IgD-negative memory B cell (primary cell): Measurements from ENCODE around the gene PDCD6IP. TPM values are rescaled to one million over a fixed set of nuclear protein-coding genes. Genes with fewer than 3 reads are reported as not detected.
"Not testable (repeated sequence)": the region's sequence is repeated elsewhere in the genome, so short reads cannot be mapped to it uniquely, and the experiment has no call there.

Experiments used
- H3K27ac Mint-ChIP-seq, 3 donors: one replicate each; pipeline ENCODE4 v1.8.0; 2020 to 2022; ENCODE audit warnings: mild to moderate bottlenecking in 3 of 3, mixed read lengths in 3 of 3, moderate library complexity in 1 of 3
- H3K27me3 Mint-ChIP-seq: one replicate; pipeline ENCODE4 v1.8.0; 2021; ENCODE audit warnings: mixed read lengths
- H3K36me3 Mint-ChIP-seq: one replicate; pipeline ENCODE4 v1.8.0; 2020; ENCODE audit warnings: mild to moderate bottlenecking, mixed read lengths
- H3K4me1 Mint-ChIP-seq, 3 donors: one replicate each; pipeline ENCODE4 v1.8.0; 2020 to 2022; ENCODE audit warnings: mixed read lengths in 3 of 3, mild to moderate bottlenecking in 1 of 3
- H3K4me3 Mint-ChIP-seq, 4 donors: one replicate each; pipeline ENCODE4 v1.8.0; 2020 to 2022; ENCODE audit warnings: mild to moderate bottlenecking in 4 of 4, mixed read lengths in 4 of 4, moderate library complexity in 3 of 4
- H3K9me3 Mint-ChIP-seq, 3 donors: one replicate each; pipeline ENCODE4 v1.8.0; 2020 to 2021; ENCODE audit warnings: mixed read lengths in 3 of 3, mild to moderate bottlenecking in 1 of 3
- polyA plus RNA-seq: library from polyadenylated mRNA; unstranded; fragments of 300-500 nt; fragmentation: Illumina TruSeq; gene quantifications from one replicate; pipeline ENCODE4 v1.2.3, GENCODE V29; 2021

Gene PDCD6IP
- polyA plus RNA-seq, 1 donor from 2014 or later: 128 TPM

DNA sequence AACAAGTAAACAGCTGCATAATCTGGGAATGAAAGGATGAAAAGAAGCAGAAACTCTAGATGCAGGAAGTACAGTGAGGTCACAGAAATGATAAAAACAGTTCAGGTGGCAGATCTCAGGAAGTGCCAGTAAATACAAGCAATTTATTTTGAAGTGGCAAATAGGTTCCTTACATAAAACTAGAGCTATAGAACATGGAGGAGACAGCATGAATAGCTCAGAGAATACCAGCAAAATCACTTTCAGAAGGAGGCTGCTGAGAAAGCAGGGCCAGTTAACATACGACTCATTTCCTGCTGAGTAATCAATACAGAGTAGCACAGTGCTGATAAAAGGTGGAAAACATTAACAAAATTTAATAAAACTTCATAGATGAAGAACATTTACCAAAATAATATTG, 57.0 kb downstream of the PDCD6IP start:
- not testable (repeated sequence) for H3K9me3 Mint-ChIP-seq, H3K27me3 Mint-ChIP-seq, H3K4me3 Mint-ChIP-seq, H3K36me3 Mint-ChIP-seq
- H3K4me1 Mint-ChIP-seq: peaks cover 6 to 10% (median 8%) of the 10 kb centered on the region in 3 donors
- peak overlapping the region in 1 of 3 donors; percentile 39 for H3K27ac Mint-ChIP-seq

DNA sequence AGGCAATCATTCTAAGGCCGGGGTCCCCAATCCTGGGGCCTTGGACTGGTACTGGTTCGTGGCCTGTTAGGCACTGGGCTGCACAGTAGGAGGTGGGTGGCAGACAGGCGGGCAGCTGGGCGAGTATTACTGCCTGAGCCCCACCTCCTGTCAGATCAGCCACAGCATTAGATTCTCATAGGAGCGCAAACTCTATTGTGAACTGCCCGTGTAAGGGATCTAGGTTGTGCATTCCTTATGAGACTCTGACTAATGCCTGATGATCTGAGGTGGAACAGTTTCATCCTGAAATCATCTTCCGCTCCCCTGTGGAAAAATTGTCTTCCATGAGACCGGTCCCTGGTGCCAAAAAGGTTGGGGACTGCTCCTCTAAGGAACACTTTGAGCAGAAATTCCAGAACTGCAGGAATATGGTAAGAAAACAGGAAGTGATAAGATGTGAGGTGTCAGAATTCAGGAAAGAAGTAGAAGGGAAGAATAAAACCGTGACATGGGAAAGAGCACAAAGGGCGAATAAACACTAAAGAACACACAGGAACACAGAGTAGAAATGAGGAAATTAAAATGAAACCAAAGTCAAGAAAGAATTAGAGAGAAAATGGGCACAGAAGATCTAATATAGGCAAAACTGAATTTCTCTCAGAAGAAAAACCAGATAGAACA, 57.6 kb downstream of the PDCD6IP start:
- Mint-ChIP-seq H3K27ac (peak overlapping the region; percentile 6 to 31 (median 25)), H3K36me3 (peaks cover 4% of the 10 kb centered on the region), H3K4me1 (peaks cover 6 to 10% (median 8%) of the 10 kb centered on the region in 3 donors), H3K27me3 (no peaks in the 10 kb centered on the region), H3K9me3 (no peaks in the 10 kb centered on the region), H3K4me3 (no peak overlapping the region)

- not testable (repeated sequence) for H3K4me3 Mint-ChIP-seq, H3K4me1 Mint-ChIP-seq, H3K27ac Mint-ChIP-seq, H3K27me3 Mint-ChIP-seq, H3K9me3 Mint-ChIP-seq, H3K36me3 Mint-ChIP-seq
These were observed 59.3 kb downstream of the PDCD6IP start for GRCh38 chr3:33857701-33858100.

GRCh38 chr3:33858131-33858530, 59.7 kb downstream of the PDCD6IP start:
- Mint-ChIP-seq H3K9me3 (peaks cover 0 to under 1% (median 0%) of the 10 kb centered on the region in 3 donors), H3K27me3 (no peaks in the 10 kb centered on the region), H3K27ac (no peak overlapping the region), H3K36me3 (no peaks in the 10 kb centered on the region), H3K4me1 (peaks cover 6 to 8% (median 8%) of the 10 kb centered on the region in 3 donors), H3K4me3 (no peak overlapping the region)

DNA sequence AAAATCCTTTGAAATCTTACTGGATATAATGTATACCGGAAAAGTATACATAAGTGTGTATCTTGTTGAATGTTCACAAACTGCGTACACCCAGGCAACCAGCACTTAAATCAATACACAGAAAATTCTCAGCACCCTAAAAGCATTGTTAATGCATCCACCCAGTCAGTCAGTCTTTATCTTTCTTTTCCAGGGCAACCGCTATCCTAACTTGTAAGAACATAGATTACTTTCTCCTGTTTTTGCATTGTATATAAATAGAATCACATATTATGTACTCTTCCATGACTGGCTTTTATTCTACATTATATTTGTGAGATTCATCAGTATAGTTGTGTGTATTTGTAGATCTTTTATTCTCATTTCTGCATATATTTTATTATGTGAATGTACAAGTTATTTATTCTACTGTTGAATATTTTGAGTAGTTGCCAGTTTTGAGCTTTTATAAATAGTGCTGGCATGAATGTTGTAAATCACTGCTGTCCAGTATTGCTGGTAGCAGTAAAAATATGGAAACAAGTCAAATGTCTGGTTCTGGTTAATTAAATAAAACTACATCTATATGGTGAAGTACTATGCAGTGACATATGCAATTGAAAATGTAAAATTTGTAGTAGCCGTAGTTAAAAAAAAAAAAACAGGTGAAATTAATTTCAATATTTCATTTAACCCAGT, 62.1 kb downstream of the PDCD6IP start:
- Mint-ChIP-seq H3K4me3 (no peak overlapping the region), H3K36me3 (no peaks in the 10 kb centered on the region), H3K9me3 (peaks cover 0 to 3% (median 0%) of the 10 kb centered on the region in 3 donors), H3K27ac (peak overlapping the region in 1 of 3 donors; percentile 10), H3K4me1 (peaks cover 0 to 3% (median 1%) of the 10 kb centered on the region in 3 donors), H3K27me3 (no peaks in the 10 kb centered on the region)

DNA sequence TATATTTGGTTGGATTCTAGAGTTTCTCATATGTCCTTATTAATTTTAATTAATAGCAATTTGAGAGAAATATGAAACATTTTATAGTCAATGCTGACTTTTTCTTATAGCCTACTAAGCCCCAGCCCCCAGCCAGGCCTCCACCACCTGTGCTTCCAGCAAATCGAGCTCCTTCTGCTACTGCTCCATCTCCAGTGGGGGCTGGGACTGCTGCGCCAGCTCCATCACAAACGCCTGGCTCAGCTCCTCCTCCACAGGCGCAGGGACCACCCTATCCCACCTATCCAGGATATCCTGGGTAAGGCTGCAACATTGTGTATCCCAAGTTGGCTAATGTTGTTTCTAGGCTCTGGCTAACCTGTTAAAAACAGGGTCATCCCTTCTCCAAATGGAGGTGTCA, 66.7 kb downstream of the PDCD6IP start:
- H3K9me3 Mint-ChIP-seq: peaks cover 0 to 3% (median 0%) of the 10 kb centered on the region in 3 donors
- no peak overlapping the region for H3K27ac Mint-ChIP-seq
- H3K36me3 Mint-ChIP-seq: peaks cover 2% of the 10 kb centered on the region

DNA sequence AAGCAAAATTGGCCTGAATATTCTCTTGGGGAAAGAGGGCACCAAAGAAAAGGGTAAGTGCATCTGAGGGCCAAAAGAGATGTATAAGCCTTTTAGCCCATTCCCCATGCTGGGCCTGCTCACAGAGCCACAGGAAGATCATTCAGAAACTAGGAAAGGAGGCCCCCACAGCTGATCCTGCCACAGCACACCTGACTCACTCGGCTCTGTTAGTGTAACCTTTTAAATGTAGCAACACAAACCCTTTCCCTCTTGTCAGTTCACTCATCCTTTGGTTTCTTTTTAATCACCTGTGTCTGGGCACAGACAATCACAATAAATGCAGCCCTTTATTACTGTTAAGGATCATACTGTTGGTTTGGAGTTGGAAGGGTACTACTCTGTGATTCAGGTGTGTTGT, 69.9 kb downstream of the PDCD6IP start:
- peaks cover 5% of the 10 kb centered on the region for H3K36me3 Mint-ChIP-seq
- no peaks in the 10 kb centered on the region for H3K27me3 Mint-ChIP-seq
- peaks cover 0 to 3% (median 0%) of the 10 kb centered on the region in 3 donors for H3K4me1 Mint-ChIP-seq

More for the DNA sequence above, 66.7 kb downstream of the PDCD6IP start:
- no peaks in the 10 kb centered on the region for H3K27me3 Mint-ChIP-seq
- no peaks in the 10 kb centered on the region for H3K4me1 Mint-ChIP-seq
- no peak overlapping the region for H3K4me3 Mint-ChIP-seq

DNA sequence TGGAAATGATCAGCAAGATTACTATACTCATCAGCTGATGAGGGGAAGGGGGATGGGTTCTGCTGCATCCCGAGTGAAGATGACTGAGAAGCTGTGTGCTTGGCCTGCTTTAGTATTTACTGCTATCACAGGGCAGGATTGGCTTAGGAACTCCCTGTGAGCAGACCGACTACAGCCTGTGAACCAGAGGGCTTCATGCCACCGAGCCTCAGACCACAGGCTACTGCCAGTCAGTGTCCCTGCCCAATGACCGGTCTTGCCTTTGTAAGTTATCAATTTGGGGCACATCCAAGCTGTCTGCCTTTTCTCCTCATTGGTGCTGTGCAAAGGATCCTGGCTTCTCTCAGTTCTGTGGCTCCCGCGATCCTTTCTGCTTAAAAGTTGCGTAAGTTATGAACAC, 71.5 kb downstream of the PDCD6IP start:
- peaks cover 0 to 3% (median 0%) of the 10 kb centered on the region in 3 donors for H3K4me1 Mint-ChIP-seq
- H3K27ac Mint-ChIP-seq: peak overlapping the region in 1 of 3 donors; percentile 50
- H3K27me3 Mint-ChIP-seq: no peaks in the 10 kb centered on the region
- H3K4me3 Mint-ChIP-seq: no peak overlapping the region
- peaks cover 5% of the 10 kb centered on the region for H3K36me3 Mint-ChIP-seq
- H3K9me3 Mint-ChIP-seq: no peaks in the 10 kb centered on the region

More for the DNA sequence above, 69.9 kb downstream of the PDCD6IP start:
- Mint-ChIP-seq H3K4me3 (no peak overlapping the region), H3K9me3 (peaks cover 0 to 1% (median 0%) of the 10 kb centered on the region in 3 donors), H3K27ac (peak overlapping the region in 2 of 3 donors; percentile 50 to 78)

DNA sequence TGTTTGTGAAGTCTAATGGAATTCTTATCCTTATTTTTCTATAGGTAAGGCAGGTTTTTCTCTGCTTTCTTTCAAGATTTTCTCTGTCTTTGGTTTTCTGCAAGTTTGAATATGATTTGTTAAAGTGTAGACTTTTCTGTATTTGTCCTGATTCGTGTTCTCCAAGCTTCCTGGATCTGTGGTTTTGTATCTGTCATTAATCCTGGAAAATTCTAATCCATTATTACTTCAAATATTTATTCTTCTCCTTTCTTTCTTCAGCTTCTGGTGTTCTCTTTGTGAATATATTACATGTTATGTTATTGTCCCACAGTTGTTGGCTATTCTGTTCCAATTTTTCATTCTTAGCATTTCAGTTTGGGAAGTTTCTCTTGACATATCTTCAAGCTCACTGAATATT, 76.4 kb downstream of the PDCD6IP start:
- H3K36me3 Mint-ChIP-seq: peaks cover 4% of the 10 kb centered on the region
- H3K4me3 Mint-ChIP-seq: no peak overlapping the region
- H3K9me3 Mint-ChIP-seq: no peaks in the 10 kb centered on the region
- H3K27me3 Mint-ChIP-seq: no peaks in the 10 kb centered on the region
- no peak overlapping the region for H3K27ac Mint-ChIP-seq
- H3K4me1 Mint-ChIP-seq: peaks cover 0 to 3% (median 0%) of the 10 kb centered on the region in 3 donors

- H3K4me1 Mint-ChIP-seq: peaks cover 0 to 3% (median 0%) of the 10 kb centered on the region in 3 donors
- H3K4me3 Mint-ChIP-seq: no peak overlapping the region
- H3K36me3 Mint-ChIP-seq: peaks cover 1% of the 10 kb centered on the region
- H3K27me3 Mint-ChIP-seq: no peaks in the 10 kb centered on the region
- H3K9me3 Mint-ChIP-seq: no peaks in the 10 kb centered on the region
- H3K27ac Mint-ChIP-seq: no peak overlapping the region
These were observed 77.2 kb downstream of the PDCD6IP start for GRCh38 chr3:33875680-33876079.

DNA sequence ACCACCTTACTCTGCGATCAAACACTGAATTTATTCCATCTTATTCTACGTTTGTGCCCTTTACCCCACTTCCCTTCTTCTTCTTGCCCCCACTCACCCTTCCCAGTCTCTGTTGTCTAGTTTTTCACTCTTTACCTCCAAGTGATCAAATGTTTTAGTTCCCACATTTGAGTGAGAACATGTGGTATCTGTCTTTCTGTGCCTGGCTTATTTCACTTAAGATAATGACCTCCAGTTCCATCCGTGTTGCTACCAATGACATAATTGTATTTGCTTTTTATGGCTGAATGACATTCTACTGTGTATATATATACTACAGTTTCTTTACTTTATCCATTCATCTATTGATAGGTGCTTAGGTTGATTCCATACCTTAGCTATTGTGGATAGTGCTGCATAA, 78.8 kb downstream of the PDCD6IP start:
- Mint-ChIP-seq H3K4me3 (no peak overlapping the region), H3K27ac (no peak overlapping the region), H3K36me3 (no peaks in the 10 kb centered on the region), H3K4me1 (no peaks in the 10 kb centered on the region), H3K9me3 (no peaks in the 10 kb centered on the region), H3K27me3 (no peaks in the 10 kb centered on the region)

- H3K27ac Mint-ChIP-seq: no peak overlapping the region
- H3K4me3 Mint-ChIP-seq: no peak overlapping the region
- H3K9me3 Mint-ChIP-seq: no peaks in the 10 kb centered on the region
- H3K27me3 Mint-ChIP-seq: no peaks in the 10 kb centered on the region
- no peaks in the 10 kb centered on the region for H3K36me3 Mint-ChIP-seq
- H3K4me1 Mint-ChIP-seq: peaks cover 4 to 5% (median 4%) of the 10 kb centered on the region in 3 donors
These were observed 81.1 kb downstream of the PDCD6IP start for GRCh38 chr3:33879540-33879939.

DNA sequence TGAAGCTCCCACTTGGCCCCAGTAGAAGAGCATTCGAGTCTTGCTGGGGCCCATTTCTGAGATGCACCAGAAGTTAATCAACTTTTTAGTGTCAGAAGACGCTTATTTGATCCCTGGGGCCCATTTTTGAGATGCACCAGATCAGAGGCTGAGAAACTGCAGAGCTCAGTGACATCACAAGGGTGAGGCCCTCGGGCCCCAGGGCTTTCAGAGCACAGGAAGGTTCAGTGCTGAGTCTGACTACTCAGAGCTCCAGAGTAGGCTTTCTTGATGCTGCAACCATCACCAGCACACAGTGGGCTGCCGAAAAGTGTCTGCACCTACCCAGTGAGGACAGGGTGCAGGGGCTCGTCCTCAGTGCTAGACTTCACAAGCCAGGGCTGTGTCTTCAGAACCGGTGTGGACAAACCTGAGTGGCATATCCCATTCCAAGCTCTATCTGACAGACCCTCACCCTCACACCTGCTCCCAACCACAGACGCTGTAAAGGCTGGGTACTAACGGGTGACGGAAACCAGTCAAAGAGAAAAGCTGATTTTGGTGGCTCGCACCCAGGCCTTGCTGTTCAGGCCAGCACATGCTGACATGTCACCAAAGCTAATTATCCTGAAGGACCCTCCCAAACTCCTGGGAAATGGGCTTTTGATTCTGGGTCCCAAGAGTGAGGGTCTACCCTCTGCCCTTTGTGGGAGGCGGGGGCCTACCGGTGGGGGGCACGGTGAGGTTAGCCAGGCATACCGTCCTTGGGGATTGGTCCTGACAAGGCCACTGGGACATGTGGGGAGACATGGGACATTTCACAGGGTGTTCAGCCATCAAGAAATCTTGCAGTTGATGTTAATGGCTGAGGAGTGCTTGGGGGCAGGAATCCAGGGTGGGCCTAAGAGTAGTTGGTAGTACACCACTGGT, 83.0 kb downstream of the PDCD6IP start:
- H3K4me1 Mint-ChIP-seq: peaks cover 4 to 5% (median 4%) of the 10 kb centered on the region in 3 donors
- no peak overlapping the region for H3K27ac Mint-ChIP-seq
- no peaks in the 10 kb centered on the region for H3K36me3 Mint-ChIP-seq
- H3K9me3 Mint-ChIP-seq: no peaks in the 10 kb centered on the region
- no peaks in the 10 kb centered on the region for H3K27me3 Mint-ChIP-seq
- H3K4me3 Mint-ChIP-seq: no peak overlapping the region

DNA sequence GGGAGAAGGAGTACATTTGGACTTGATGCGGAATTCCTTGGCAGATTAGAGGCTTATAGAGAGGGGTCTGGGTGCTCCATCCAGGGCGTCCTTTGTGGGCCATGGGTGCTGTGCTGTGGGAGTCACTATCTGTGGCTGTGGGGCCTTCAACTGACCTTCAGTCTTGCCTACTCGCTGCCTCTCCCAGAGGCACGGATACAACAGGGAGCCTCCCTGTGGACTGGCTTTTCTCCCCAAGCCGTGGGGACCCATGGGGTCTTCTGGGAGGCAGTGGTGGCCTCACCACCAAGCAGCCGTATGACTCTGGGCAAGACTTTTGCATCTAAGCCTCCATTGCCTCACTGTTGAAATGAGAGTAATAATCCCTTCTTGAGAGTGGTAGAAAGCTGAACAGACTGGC, 83.9 kb downstream of the PDCD6IP start:
- H3K4me3 Mint-ChIP-seq: no peak overlapping the region
- no peaks in the 10 kb centered on the region for H3K9me3 Mint-ChIP-seq
- H3K27me3 Mint-ChIP-seq: no peaks in the 10 kb centered on the region
- no peaks in the 10 kb centered on the region for H3K36me3 Mint-ChIP-seq
- H3K4me1 Mint-ChIP-seq: peaks cover 4 to 5% (median 4%) of the 10 kb centered on the region in 3 donors
- H3K27ac Mint-ChIP-seq: no peak overlapping the region

DNA sequence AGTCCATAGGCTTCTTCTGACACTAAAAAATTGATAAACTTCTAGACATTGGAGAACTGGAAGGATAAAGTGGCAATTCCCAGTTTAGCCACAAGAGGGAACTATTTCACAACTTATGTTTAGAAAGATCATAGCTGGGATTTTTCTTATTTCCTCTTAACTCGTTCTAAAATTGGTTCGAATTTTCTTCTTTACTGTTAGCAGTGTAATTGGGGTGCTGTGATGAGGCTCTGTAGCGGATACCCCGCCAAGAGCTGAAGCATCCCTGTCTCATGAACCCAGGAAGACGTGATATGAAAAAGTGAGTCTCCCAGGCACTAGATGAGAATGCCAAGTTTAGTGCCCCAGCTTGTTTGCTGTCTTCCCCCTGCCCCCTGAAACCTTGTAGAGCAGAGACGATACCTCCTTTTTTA, 85.1 kb downstream of the PDCD6IP start:
- Mint-ChIP-seq H3K27ac (peak overlapping the region in 1 of 3 donors; percentile 60), H3K4me3 (peak overlapping the region in 2 of 4 donors; percentile 70 to 93), H3K4me1 (peaks cover 4 to 5% (median 4%) of the 10 kb centered on the region in 3 donors), H3K36me3 (no peaks in the 10 kb centered on the region), H3K9me3 (no peaks in the 10 kb centered on the region), H3K27me3 (no peaks in the 10 kb centered on the region)
